ENCODE data around the gene CFAP65. TPM values are rescaled to one million over a fixed set of nuclear protein-coding genes. Genes with fewer than 3 reads are reported as not detected.

Gene CFAP65
- total RNA-seq, 1 donor from 2014 or later, result not detected

DNA sequence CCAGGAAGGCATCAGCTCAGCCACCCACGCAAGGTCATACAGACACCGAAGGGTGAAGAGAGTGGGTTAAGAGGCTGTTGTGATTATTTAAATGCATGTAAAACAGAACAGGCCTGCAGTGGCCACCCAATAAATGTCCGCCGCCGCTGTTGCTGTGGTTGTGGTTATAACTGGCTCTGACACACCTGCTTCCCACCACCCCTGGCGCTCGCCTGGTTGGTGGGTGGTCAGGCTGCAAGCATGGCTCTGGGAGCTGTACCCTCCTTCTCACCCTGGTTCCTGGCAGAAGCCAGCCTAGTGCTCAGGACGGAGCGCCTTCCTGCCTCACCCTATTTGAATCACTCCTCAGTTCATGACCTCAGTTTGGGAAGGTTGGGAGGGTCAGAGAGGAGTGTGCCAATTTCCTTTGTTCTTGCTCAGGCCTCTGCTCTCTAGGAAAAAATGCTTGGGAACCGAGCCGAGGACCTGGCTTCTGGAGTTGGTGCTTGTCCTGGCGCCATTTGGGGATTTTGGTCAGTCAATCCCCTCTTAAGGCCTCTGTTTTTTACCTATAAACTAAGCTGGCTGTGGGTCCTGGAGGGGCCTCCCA is 42.8 kb downstream of the CFAP65 start:
- peaks cover 78% of the 10 kb centered on the region for H3K27me3 ChIP-seq
- TF ChIP-seq, protein P1, sequence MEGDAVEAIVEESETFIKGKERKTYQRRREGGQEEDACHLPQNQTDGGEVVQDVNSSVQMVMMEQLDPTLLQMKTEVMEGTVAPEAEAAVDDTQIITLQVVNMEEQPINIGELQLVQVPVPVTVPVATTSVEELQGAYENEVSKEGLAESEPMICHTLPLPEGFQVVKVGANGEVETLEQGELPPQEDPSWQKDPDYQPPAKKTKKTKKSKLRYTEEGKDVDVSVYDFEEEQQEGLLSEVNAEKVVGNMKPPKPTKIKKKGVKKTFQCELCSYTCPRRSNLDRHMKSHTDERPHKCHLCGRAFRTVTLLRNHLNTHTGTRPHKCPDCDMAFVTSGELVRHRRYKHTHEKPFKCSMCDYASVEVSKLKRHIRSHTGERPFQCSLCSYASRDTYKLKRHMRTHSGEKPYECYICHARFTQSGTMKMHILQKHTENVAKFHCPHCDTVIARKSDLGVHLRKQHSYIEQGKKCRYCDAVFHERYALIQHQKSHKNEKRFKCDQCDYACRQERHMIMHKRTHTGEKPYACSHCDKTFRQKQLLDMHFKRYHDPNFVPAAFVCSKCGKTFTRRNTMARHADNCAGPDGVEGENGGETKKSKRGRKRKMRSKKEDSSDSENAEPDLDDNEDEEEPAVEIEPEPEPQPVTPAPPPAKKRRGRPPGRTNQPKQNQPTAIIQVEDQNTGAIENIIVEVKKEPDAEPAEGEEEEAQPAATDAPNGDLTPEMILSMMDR (IDR thresholded peaks at IDR 0.05), result no peak
- ATAC-seq (no peak), DNase-seq (no peak)
- no peak overlapping the region for H3K4me3 ChIP-seq
- intact Hi-C loops (cut with DNase I), result no loop called here
- H3K27ac ChIP-seq, result no peak overlapping the region
- peaks cover 29% of the 10 kb centered on the region for H3K4me1 ChIP-seq
- H3K9me3 ChIP-seq, result no peaks in the 10 kb centered on the region
- H3K36me3 ChIP-seq, result no peaks in the 10 kb centered on the region

DNA sequence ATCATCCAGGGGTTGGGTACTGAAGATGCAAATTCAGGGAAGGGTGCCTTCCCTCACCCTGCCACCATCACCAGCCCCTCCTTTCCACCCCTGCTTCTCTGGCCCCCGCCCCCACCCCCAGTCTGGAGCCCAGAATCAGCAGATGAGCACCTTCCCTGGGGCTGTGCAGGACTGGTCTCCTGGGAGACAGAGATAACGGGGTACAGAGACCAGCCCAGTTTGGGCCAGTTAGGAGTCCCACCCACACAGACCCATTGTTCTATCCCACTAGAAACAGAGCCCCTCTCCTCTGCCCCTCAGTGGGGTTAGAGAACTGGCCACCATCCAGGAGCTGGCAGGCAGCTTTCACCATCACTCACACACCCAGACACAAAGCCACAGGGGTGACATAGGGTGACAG is 43.6 kb downstream of the CFAP65 start:
- Histone ChIP-seq H3K4me3 (no peak overlapping the region), H3K4me1 (peaks cover 30% of the 10 kb centered on the region), H3K27me3 (peaks cover 78% of the 10 kb centered on the region), H3K36me3 (no peaks in the 10 kb centered on the region), H3K27ac (no peak overlapping the region), H3K9me3 (no peaks in the 10 kb centered on the region)
- DNase-seq (no peak), ATAC-seq (no peak)
- intact Hi-C loops (cut with DNase I), result no loop called here
- TF ChIP-seq, protein P1 (IDR thresholded peaks at IDR 0.05), result no peak

DNA sequence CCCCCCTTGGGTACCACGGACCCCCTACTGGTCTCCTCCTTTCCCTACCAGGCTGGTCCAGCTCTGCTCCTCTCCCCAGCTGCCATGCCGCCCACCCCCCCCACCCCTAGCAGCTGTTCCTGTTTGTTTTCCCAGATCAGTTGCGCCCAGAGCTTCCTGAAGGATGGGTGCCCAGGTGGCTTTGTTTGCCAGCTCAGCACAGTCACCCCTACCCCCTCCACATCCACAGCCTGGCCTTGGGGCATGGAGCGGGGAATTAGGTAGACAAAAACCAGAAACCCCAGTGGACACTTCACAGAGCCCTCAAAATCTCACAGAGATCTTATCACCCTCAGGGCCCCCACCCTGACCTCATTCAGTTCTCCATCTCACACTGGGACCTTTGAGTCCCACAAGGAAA is 44.4 kb downstream of the CFAP65 start:
- intact Hi-C loops (cut with DNase I), result no loop called here
- TF ChIP-seq, protein P1 (IDR thresholded peaks at IDR 0.05), result no peak
- peaks cover 23% of the 10 kb centered on the region for H3K4me1 ChIP-seq
- peaks cover 78% of the 10 kb centered on the region for H3K27me3 ChIP-seq
- no peak for DNase-seq
- H3K9me3 ChIP-seq, result no peaks in the 10 kb centered on the region
- no peaks in the 10 kb centered on the region for H3K36me3 ChIP-seq
- H3K27ac ChIP-seq, result no peak overlapping the region
- ATAC-seq, result no peak
- H3K4me3 ChIP-seq, result no peak overlapping the region

DNA sequence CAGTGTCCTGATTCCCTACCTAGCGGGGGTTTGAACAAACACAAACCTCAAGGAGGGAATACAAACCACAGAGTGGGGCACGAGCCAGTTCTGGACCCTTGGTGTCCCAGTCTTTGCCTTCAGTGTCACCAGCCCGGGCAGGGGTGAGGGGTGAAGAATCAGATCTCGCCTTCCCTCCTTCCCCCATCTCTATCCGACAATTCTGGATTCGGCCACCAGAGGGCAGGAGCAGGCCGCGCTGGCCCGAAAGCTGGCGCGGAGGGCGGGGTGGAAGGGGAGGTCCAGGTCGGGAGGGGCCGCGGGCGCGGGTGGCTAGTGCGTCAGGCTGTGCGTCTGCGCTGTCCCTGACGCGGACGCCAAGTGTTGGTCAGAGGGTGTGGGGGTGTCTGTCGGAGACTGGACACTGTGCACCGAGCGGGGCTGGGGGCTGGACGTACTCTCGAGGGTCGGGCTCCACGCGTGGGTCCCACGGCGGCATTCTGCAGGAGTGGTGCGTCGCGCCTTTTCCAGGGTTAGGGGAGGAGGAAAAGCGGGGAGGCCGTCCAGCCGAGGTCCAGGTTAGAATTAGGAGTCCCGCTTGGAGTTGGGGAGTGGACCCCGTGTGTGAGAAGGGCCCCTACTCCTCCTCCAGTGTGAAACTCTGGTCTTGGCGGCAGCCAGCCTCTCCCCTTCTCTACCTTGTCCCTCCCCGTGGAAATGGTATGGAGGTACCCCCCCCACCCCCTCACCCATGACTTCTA is 45.2 kb downstream of the CFAP65 start:
- no peak overlapping the region for H3K27ac ChIP-seq
- no peaks in the 10 kb centered on the region for H3K36me3 ChIP-seq
- H3K4me3 ChIP-seq, result peak overlapping the region; percentile 44
- intact Hi-C loops (cut with DNase I), result no loop called here
- ATAC-seq (peak; percentile 94), DNase-seq (peak; percentile 94)
- H3K27me3 ChIP-seq, result peaks cover 78% of the 10 kb centered on the region
- H3K4me1 ChIP-seq, result peaks cover 20% of the 10 kb centered on the region
- TF ChIP-seq, protein P1 (IDR thresholded peaks at IDR 0.05), result peak; percentile 90
- no peaks in the 10 kb centered on the region for H3K9me3 ChIP-seq

DNA sequence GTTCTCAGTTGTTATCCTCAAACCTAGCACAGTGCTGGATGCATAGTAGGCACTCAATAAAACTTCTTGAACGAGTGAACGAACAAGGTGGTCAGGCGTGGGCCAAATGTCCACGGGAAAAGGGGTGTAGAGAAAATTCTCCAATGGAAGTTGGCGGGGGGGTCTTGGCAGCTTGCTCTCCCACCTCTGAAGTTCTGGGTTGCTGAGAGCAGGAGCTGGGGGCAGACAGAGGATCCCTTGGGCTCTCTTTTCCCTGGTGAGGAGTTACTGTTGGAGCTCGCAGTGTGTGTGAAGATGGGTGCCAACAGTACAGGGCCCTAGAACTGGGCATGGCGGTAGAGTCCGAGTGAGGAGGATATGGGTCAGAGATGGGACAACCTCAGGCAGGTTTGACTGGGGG is 45.8 kb downstream of the CFAP65 start:
- intact Hi-C loops (cut with DNase I), result no loop called here
- DNase-seq (no peak), ATAC-seq (no peak)
- no peak overlapping the region for H3K27ac ChIP-seq
- no peaks in the 10 kb centered on the region for H3K36me3 ChIP-seq
- H3K4me3 ChIP-seq, result no peak overlapping the region
- TF ChIP-seq, protein P1 (IDR thresholded peaks at IDR 0.05), result no peak
- H3K9me3 ChIP-seq, result no peaks in the 10 kb centered on the region
- peaks cover 20% of the 10 kb centered on the region for H3K4me1 ChIP-seq
- H3K27me3 ChIP-seq, result peaks cover 78% of the 10 kb centered on the region

Data from upper lobe of right lung (tissue), 1 donor.